Esophagus muscularis mucosa (tissue), 4 donors: ENCODE data around the gene KRTAP12-1. TPM values are rescaled to one million over a fixed set of nuclear protein-coding genes. Genes with fewer than 3 reads are reported as not detected.
"Not testable (repeated sequence)": the region's sequence is repeated elsewhere in the genome, so short reads cannot be mapped to it uniquely, and the experiment has no call there.

ENCODE experiments used
- DNase-seq: peaks from one replicate; pipeline ENCODE4 v3.0.0-alpha.2; 2017; ENCODE audit errors: extremely low spot score
- H3K27ac ChIP-seq, 4 donors: fragments of 200-600 bp; sonication (generic); replicated peaks in 1 of 4; 1 replicate in 3 of 4; 2 replicates in 1 of 4; pipeline ENCODE4 v1.5.1; 2016 to 2019; ENCODE audit warnings: mild to moderate bottlenecking in 1 of 4
- H3K27me3 ChIP-seq, 4 donors: fragments of 200-600 bp; sonication (generic); one replicate each; pipeline versions ENCODE4 v1.5.1 to v1.6.0; 2016 to 2019
- H3K36me3 ChIP-seq, 4 donors: fragments of 200-600 bp; sonication (generic); one replicate each; pipeline ENCODE4 v1.5.1; 2016 to 2019
- H3K4me1 ChIP-seq, 4 donors: fragments of 200-600 bp; sonication (generic); one replicate each; pipeline ENCODE4 v1.5.1; 2016 to 2019
- H3K4me3 ChIP-seq, 4 donors: fragments of 200-600 bp; sonication (generic); 1 replicate in 2 of 4; 2 replicates in 2 of 4; pipeline ENCODE4 v1.5.1; 2016 to 2019; ENCODE audit warnings: mild to moderate bottlenecking in 4 of 4, moderate library complexity in 1 of 4
- H3K9me3 ChIP-seq, 4 donors: fragments of 200-600 bp; sonication (generic); 1 replicate in 3 of 4; 2 replicates in 1 of 4; pipeline ENCODE4 v1.5.1; 2016 to 2019
- CTCF ChIP-seq, 3 experiments: fragments of 200-600 bp in 2 of 3; fragments of 450-650 bp in 1 of 3; sonication (generic) in 2 of 3; IDR thresholded peaks; one replicate each; pipeline ENCODE4 v1.5.1; 2017 to 2019; ENCODE audit warnings: antibody characterized with exemption in 3 of 3, mild to moderate bottlenecking in 2 of 3, moderate library complexity in 1 of 3
- EP300 ChIP-seq: sonication (generic); formaldehyde crosslinking; IDR thresholded peaks from one replicate; pipeline ENCODE4 v1.6.1; 2017; ENCODE audit warnings: antibody characterized with exemption
- POLR2A ChIP-seq: fragments of 450-650 bp; IDR thresholded peaks from one replicate; pipeline ENCODE4 v1.6.1; 2017; ENCODE audit warnings: antibody characterized with exemption, moderate library complexity, mild to moderate bottlenecking, low read depth
- POLR2AphosphoS5 ChIP-seq, 2 donors: sonication (generic); formaldehyde crosslinking; IDR thresholded peaks; one replicate each; pipeline ENCODE4 v1.6.1; 2017; ENCODE audit warnings: antibody characterized with exemption in 2 of 2
- WGBS: methylation state at CpG from one replicate; pipeline ENCODE4 v1.1.5; 2018; 5-methylcytosine and 5-hydroxymethylcytosine counted together
- intact Hi-C: fragments of 100-400 bp; cut with DNase I; formaldehyde crosslinking; loops from one replicate; pipeline ENCODE4 v1.15.1; 2023
- total RNA-seq, 4 donors: library from RNA; depleted of rRNA; stranded (reverse); fragments of >200 nt; gene quantifications; one replicate each; pipeline versions ENCODE4 v1.1.0 to v1.2.1, GENCODE V29; 2016

Gene KRTAP12-1
- total RNA-seq, 4 donors from 2014 or later = not detected

- peaks cover 0 to 57% (median 2%) of the 10 kb centered on the region in 4 donors for H3K27me3 ChIP-seq
- intact Hi-C loops = no loop called here
- no peak for TF ChIP-seq EP300
- no peak for TF ChIP-seq POLR2A
- TF ChIP-seq POLR2AphosphoS5 (IDR thresholded peaks at IDR 0.05) = no peak
- no peak for TF ChIP-seq CTCF (IDR thresholded peaks at IDR 0.05)
- peaks cover 0 to 30% (median 9%) of the 10 kb centered on the region in 4 donors for H3K9me3 ChIP-seq
- peak; percentile 77 for DNase-seq
- H3K4me3 ChIP-seq = no peak overlapping the region
- H3K4me1 ChIP-seq = no peaks in the 10 kb centered on the region
- WGBS = 54% methylated on average over 14 of the region's 14 CpGs
- H3K36me3 ChIP-seq = no peaks in the 10 kb centered on the region
- no peak overlapping the region for H3K27ac ChIP-seq
Measured at GRCh38 chr21:44643741-44644310, 38.1 kb downstream of the KRTAP12-1 start.

DNA sequence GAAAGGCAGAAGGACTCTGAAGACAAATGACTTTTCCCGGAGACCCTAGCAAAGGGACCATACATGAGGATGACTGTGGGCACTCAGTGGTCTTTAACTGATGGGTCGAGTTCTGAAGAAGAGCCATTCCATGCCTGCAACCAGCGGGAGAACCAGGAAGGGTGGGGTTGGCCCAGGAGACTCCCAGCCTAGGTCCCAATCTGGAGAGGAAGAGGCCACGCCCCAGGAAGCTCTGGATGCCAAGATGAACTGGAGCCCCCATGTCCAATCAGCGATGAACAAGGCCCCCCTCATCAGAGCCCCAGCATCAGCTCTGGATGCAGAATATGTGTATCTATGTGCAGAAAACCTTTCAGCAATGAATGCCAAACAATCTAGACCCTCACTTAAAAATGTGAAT lies 41.2 kb downstream of the KRTAP12-1 start:
- H3K36me3 ChIP-seq = no peaks in the 10 kb centered on the region
- no peak for DNase-seq
- H3K4me3 ChIP-seq = no peak overlapping the region
- intact Hi-C loops = no loop called here
- H3K4me1 ChIP-seq = no peaks in the 10 kb centered on the region
- TF ChIP-seq POLR2AphosphoS5 (IDR thresholded peaks at IDR 0.05) (no peak), POLR2A (no peak), EP300 (no peak), CTCF (IDR thresholded peaks at IDR 0.05) (no peak)
- peaks cover 0 to 30% (median 9%) of the 10 kb centered on the region in 4 donors for H3K9me3 ChIP-seq
- no peak overlapping the region for H3K27ac ChIP-seq
- WGBS = 78% methylated on average over 5 of the region's 5 CpGs
- H3K27me3 ChIP-seq = peaks cover 0 to 56% (median 2%) of the 10 kb centered on the region in 4 donors

DNA sequence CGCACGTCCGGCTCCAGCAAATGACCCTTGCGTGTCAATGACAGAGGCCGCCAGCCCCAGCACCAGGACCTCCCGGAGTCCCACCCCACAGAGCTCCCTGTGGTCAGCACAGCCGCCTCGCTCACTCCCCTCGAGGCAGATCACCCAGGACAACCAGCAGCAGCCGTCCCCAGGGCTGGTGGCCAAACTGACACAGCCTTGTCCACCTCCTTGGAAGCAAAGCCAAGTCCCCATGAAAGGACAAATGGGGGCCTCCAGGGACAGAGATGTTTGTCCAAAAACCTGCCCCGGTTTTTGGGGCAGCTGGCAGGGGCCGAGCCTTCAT lies 42.7 kb downstream of the KRTAP12-1 start:
- WGBS = 71% methylated on average over 6 of the region's 12 CpGs
- H3K4me3 ChIP-seq = no peak overlapping the region
- TF ChIP-seq CTCF (IDR thresholded peaks at IDR 0.05) (no peak), EP300 (no peak), POLR2A (no peak), POLR2AphosphoS5 (IDR thresholded peaks at IDR 0.05) (no peak)
- no peak for DNase-seq
- no peak overlapping the region for H3K27ac ChIP-seq
- H3K36me3 ChIP-seq = no peaks in the 10 kb centered on the region
- H3K9me3 ChIP-seq = peaks cover 0 to 18% (median 4%) of the 10 kb centered on the region in 4 donors
- H3K4me1 ChIP-seq = no peaks in the 10 kb centered on the region
- intact Hi-C loops = no loop called here
- peaks cover 0 to 62% (median 2%) of the 10 kb centered on the region in 4 donors for H3K27me3 ChIP-seq

DNA sequence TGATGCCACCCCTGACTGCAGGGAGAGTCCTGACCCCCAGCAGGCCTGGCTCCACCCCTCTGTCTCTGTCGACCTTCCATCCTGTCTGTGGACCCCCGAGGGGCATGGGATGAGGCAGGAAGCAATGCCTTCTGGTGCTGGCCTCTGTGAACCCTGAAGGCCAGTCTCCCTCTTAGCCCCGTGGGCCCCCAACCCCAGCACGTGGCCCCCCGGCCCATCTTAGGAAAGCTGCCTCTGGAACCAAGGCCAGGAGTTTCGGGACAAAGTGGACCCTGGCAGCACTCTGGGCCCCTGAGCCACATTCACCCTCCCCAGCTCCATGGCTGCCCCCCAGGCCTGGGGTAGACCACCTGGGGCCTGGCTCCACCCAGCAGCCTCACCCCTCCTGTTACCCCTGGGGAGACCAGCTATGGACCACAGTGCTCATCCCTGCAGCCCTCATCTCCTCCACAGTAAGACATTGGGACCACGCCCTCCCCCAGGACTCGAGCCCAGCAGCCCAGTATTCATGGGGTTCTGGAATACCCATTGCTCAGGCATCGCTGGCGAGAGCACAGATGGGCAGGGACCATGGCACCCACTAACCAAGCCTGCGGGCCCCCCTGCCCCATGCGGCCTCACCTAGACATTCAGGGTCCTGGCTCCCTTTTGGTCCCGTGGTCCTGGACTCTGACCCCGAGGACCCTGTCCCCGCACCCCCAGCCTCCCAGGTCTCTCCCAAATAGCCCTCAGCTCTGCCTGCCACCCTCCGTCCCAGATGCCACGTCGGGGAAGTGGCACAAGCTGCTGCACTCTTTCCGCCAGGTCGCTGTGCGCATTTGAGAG lies 43.2 kb downstream of the KRTAP12-1 start:
- intact Hi-C loops = not testable (repeated sequence)
- 93% methylated on average over 15 of the region's 21 CpGs for WGBS

DNA sequence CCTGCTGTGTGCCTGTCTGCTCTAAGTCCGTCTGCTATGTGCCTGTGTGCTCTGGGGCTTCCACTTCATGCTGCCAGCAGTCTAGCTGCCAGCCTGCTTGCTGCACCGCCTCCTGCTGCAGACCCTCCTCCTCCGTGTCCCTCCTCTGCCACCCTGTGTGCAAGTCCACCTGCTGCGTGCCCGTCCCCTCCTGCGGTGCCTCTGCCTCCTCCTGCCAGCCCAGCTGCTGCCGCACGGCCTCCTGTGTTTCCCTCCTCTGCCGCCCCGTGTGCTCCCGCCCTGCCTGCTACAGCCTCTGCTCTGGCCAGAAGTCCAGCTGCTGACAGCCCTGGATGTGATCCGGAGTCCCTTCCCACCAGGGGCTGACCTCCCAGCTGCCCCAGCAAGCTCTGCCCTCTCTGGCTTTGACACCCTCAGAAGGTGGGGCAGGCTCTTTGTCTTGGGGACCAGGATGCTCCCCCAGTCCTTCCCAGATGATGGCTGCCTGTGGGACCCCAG lies 44.1 kb downstream of the KRTAP12-1 start:
- H3K4me3 ChIP-seq, DNase-seq, H3K36me3 ChIP-seq, H3K27ac ChIP-seq, H3K4me1 ChIP-seq, intact Hi-C loops: not testable (repeated sequence)
- Histone ChIP-seq H3K9me3 (peaks cover 0 to 11% (median 1%) of the 10 kb centered on the region in 4 donors), H3K27me3 (peaks cover 0 to 62% (median 2%) of the 10 kb centered on the region in 4 donors)
- 73% methylated on average over 7 of the region's 12 CpGs for WGBS

More for the DNA sequence above, 43.2 kb downstream of the KRTAP12-1 start:
- H3K4me1 ChIP-seq, H3K27ac ChIP-seq, H3K36me3 ChIP-seq, H3K4me3 ChIP-seq: not testable (repeated sequence)
- Histone ChIP-seq H3K27me3 (peaks cover 0 to 62% (median 2%) of the 10 kb centered on the region in 4 donors), H3K9me3 (peaks cover 0 to 12% (median 2%) of the 10 kb centered on the region in 4 donors)
- peak; percentile 86 for DNase-seq
